NCI-H82 (cell line): ENCODE measurements around the gene ARHGEF26.
A peak's percentile ranks its signal among the peaks of the same experiment; 100 is the strongest.
"Not testable (repeated sequence)": the region's sequence is repeated elsewhere in the genome, so short reads cannot be mapped to it uniquely, and the experiment has no call there.

ENCODE experiments used
- DNase-seq: peaks from one replicate; lab custom pipeline; 2025; lab: John Stamatoyannopoulos, UW

ARHGEF26 gene, protein sequence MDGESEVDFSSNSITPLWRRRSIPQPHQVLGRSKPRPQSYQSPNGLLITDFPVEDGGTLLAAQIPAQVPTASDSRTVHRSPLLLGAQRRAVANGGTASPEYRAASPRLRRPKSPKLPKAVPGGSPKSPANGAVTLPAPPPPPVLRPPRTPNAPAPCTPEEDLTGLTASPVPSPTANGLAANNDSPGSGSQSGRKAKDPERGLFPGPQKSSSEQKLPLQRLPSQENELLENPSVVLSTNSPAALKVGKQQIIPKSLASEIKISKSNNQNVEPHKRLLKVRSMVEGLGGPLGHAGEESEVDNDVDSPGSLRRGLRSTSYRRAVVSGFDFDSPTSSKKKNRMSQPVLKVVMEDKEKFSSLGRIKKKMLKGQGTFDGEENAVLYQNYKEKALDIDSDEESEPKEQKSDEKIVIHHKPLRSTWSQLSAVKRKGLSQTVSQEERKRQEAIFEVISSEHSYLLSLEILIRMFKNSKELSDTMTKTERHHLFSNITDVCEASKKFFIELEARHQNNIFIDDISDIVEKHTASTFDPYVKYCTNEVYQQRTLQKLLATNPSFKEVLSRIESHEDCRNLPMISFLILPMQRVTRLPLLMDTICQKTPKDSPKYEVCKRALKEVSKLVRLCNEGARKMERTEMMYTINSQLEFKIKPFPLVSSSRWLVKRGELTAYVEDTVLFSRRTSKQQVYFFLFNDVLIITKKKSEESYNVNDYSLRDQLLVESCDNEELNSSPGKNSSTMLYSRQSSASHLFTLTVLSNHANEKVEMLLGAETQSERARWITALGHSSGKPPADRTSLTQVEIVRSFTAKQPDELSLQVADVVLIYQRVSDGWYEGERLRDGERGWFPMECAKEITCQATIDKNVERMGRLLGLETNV

DNA sequence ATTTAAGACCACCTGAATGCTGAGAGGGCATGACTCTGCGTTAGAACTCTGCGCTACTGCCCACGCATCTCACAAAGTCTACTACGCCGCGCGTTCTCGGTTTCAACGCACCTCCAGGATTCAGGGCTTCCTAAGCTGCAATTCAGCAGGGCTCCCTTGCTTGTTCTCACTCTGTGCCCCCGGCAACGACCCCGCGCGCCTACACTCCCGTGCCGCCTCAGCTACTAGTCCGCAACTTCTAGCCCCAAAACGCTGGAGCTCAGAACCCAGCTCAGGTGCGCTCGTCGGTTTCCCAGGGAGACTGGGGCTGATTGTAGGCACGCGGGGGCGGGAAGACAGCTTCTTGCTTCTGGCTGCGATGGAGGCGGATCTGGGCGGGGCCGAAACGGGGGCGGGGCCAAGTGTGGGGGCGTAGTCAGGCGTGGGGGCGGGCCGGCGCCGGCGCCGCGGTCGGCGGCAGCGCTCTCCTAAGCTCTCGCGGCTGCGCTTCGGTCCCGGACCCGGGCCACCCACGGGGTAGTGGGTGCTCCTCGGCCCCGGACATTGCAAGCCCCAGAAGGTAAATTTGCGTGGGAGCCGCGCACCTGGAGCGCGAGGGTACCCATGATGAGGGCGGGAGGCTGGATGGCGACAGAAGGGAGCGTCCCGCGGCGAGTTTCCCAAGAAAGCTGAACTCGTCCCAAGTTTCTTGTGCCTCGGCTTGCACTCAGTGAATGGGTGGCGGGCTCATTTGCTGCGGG, at the start of gene ARHGEF26:
ARHGEF26 (plus strand) TSS at position 430 of the 740 bp plus-strand sequence. CDS start 603 bp downstream, outside the sequence.
- peak; percentile 92 for DNase-seq

DNA sequence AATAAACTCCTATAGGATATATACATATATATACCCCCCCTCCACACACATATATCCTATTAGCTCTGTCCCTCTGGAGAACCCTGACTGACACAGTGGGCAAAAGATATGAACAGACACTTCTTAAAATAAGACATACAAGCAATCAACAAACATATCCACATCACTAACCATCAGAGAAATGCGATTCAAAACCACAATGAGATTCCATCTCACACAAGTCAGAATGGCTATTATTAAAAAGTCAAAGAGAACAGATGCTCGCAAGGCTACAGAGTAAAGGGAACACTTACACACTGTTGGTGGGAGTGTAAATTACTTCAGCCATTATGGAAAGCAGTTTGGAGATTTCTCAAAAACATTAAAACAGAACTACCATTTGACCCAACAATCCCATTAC, 46.2 kb upstream of the ARHGEF26 start:
- no peak for DNase-seq

DNA sequence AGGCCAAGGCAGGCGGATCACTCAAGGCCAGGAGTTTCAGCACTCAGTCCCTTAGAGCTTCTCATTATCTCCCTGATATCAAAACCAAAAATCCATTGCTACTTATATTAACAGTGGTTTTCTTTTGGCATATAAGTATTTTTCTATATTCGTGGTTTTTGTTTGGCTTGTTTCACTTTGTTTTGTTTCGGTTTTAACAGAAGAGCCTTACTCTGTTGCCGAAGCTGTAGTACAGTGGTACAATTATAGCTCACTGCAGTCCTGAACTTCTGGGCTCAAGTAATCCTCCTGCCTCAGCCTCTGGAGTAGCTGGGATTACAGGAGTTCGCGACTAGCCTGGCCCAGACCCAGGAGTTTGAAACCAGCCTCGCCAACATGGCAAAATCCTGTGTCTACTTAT, 42.5 kb upstream of the ARHGEF26 start:
- no peak for DNase-seq

DNA sequence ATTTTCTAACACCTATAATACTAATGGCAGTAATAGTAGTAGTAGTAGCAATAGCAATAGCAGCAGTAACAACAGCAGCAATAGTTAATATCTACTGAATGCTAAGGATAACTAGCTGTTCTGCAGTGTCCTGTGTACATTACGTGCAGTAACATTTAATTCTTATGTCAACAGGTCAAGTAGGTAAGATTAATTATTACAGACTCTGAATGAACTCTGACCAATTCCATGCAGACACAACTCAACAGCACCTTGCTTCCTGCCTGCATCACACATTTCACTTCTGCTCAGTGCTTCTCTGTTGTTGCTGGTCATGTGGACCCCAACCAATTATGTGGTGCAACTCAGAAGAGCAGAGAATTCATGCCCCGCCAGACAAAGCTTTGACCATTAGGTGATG, 39.9 kb upstream of the ARHGEF26 start:
- no peak for DNase-seq

DNA sequence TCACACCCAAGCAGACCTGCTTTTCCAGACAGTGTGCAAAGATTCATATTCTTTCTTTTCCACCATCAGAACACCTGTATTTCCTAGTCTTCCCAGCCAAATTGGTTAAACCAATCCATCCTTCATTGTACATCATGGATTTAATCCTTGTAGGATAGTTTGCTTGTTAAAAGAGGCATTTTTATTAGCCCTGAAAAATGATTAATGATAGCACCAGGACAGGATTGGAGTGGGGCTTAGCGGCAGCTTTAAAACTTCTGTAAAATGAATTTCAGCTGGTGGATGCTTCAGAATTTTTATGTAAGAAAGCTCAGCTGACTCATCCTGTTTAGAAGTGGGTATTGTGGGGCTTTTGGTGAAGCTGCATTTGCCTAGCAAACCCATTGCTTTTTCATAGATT, 36.1 kb upstream of the ARHGEF26 start:
- DNase-seq: no peak

DNA sequence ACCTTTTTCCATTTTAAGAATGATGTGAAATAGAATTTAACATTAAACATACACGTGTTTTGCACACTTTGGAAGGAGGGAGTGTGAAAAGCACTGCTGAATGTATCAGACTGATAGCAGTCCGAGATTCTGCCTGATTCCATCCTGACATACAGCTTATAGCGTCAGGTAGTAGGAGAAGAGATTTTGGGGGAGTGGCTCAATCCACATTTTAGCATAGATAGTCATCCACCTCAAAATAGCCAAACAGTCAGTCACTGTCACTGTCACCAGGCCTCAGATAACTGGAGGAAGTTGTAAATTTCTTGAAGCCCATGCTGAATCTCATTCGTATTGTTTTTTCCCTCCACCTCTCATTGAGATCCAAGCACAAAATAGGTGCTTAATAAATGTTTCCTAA, 35.4 kb upstream of the ARHGEF26 start:
- no peak for DNase-seq

DNA sequence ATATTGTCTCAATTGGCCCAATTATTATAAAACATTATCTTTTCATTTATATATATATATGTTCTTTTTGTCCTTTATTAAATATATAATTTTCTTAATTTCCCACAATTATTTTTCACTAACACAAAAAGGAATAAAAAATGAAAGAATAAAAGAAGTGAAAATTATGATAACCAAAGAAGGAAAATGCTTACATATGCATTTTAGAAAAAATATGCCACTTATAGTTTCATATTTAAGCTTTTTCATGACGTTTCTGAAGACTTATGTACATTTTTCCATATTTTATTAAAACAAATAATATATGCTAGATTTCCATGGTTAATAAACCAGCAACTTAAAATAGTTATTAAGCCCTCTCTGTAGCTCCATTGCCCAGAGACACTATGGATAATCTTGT, 34.9 kb upstream of the ARHGEF26 start:
- DNase-seq: no peak

DNA sequence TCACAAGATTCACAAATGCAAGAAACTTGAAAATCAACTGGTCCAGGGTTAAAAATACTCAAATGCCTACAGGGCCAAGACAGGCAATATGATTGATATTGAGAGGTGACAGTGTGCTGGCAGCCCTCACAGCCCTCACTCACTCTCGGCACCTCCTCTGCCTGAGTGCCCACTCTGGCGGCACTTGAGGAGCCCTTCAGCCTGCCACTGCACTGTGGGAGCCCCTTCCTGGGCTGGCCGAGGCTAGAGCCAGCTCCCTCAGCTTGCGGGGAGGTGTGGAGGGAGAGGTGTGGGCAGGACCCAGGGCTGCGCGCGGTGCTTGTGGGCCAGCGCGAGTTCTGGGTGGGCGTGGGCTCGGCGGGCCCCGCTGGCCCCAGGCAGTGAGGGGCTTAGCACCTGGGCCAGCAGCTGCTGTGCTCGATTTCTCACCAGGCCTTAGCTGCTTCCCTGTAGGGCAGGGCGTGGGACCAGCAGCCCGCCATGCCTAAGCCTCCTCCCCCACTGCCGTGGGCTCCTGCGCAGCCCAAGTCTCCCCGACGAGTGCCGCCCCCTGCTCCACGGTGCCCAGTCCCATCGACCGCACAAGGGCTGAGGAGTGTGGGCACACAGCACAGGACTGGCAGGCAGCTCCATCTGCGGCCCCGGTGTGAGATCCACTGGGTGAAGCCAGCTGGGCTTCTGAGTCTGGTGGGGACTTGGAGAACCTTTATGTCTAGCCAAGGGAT, 33.3 kb upstream of the ARHGEF26 start:
- DNase-seq: not testable (repeated sequence)

DNA sequence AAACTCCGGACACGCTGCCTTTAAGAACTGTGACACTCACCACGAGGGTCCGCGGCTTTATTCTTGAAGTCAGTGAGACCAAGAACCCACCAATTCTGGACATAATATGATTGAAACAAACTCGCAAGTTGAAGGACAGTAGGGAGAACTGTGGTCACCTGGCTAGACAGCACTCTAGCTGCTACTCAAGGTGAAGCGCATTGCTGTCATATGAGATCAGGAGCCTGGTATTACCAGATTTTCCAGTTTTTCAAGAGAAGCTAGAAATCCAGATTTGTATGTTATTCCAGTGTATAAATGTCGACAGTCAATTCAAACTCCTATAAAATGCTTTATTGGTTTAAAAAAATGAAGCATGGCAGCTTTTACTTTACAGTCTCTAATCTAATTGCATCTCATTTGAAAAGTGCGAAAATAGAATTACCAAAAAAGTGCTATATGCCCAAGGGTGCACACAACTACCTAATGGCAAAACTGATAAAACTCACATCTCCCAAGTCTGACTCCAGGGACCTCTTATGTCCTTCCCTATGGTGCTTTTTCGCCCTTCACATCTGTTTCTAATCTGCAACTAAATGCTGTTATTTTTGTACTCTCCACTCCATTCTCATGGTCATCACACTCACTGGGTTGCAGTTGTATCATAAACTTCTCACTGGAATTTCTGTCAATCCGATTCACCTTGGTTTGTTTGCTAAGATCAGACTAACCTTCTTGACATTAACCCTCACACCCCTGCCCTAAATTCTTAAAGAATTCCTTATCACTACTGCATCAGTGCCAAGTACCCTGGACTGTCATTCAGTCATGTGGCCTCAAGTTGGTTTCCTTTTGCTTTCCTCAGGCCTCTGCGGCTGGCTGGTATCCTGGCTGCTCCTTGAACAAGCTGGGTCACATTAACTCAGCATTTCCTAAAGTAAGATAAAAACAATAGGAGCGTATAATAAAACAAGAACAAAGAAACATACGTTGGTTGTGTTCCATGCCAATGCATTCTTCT, 31.5 kb upstream of the ARHGEF26 start:
- no peak for DNase-seq

DNA sequence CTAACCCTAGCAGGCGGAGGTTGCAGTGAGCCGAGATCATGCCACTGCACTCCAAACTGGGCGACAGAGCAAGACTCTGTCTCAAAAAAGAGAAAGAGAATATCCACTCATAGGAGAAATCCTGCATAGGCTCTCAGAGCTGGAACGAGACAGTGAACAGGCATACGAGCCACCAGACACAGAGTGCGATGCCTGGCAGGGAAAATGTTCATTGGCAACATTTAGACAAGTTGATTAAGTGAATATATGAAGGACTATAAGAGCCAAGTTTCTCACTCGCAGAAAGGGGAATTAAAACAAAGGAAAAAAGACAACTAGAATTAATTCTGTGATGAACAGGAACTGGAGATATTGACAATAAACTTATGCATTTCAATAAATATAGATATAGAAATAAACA, 27.1 kb upstream of the ARHGEF26 start:
- DNase-seq: no peak

DNA sequence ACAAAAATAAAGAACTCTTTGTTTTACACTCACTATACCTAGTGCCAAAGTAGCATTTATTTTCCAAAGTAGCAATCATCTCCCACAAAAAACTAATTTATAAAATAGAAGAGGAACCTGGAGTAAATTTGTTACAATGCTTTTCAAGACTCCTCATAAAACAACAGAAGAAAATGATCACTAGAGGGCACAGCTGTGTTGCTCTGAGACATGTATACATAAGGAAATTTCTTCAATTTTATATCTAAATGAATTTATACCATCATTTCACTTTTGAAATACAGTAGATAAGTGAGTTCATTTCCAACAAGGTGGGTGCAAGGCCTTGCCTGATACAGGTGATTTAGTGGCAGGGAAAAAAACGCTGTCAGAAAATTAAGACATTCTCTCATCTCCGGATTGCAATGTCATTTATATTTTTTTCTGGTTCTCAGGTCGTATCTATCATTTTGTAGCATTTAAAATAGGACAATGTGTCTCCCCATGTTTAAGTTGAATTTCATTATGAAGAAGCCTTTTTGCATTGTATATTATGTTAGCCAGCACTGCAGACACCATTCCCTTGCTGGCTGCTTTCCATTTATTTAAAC, 25.3 kb upstream of the ARHGEF26 start:
- DNase-seq: peak; percentile 34

DNA sequence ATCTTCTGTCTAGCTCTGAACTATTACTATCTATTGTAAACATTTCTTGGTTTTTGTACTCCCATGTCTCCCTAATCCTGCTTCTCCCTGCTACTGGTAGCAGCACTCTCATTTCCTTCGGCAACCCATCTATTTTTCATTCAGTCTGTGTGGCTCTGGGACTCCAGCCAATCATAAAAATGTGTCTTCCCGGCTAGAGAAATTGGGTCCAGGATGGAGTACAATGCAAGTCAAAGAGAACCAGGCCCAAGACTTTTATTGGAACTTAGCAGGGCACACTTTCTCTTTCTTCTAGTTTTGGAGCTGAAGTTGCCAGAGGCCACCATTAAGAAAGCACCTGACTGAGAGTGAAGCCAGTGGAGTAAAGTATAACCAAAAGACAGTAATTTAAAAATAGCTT, 22.8 kb upstream of the ARHGEF26 start:
- no peak for DNase-seq

DNA sequence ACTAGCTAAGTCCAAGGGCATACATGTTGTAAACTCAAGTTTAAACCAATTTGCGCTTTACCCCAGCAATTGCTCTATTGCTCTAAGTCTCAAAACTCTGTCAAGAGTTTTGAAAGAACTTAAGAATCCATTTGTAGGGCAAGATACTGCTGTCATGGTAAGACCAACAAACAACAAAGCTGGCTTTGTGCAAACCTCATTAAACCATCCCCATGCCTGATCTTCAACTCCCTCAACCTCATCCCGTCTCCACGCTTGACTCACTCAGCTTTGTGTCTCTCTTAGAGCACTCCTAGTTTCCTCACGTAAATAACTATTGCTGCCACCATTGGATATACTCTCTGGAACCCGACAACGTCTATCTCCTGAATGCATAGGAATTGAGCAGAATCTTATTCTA, 20.6 kb upstream of the ARHGEF26 start:
- DNase-seq: no peak

DNA sequence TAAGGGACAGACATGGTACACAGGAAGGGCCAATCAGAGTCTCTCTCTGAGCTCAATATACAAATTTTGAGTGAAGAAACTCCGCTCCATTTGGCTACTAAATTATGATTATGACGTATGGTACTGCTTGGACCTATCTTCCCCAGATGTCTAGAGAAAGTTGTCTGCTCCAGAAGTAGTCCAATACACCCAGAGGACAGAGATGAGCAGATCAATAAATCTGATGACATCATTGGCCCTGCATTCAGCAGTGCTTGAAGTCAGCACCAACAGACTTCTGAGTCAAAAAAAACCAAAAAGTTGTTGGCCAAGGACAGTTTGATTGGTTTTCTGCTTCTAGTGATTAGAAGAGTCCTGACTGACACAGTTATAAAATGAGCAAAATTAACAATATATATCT, 19.9 kb upstream of the ARHGEF26 start:
- DNase-seq: no peak

DNA sequence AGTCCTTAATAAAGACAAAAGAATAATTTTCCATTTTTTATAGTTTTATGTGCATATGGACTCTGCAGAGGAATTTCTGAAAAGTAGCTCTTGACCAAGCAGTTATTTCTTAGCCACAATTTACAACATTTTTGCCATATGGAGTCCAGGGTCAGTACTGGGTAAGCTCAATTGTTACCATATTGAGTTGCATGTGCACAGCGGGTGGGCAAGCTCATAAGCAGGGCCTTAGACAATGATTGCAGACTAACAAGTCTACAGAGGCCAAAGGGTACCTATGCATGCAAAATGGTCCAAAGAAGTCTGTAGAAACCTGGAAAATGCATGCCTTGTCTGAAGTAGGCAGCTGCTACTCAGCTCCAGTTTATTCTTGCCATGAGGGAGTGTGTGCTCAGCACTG, 19.0 kb upstream of the ARHGEF26 start:
- DNase-seq: no peak

DNA sequence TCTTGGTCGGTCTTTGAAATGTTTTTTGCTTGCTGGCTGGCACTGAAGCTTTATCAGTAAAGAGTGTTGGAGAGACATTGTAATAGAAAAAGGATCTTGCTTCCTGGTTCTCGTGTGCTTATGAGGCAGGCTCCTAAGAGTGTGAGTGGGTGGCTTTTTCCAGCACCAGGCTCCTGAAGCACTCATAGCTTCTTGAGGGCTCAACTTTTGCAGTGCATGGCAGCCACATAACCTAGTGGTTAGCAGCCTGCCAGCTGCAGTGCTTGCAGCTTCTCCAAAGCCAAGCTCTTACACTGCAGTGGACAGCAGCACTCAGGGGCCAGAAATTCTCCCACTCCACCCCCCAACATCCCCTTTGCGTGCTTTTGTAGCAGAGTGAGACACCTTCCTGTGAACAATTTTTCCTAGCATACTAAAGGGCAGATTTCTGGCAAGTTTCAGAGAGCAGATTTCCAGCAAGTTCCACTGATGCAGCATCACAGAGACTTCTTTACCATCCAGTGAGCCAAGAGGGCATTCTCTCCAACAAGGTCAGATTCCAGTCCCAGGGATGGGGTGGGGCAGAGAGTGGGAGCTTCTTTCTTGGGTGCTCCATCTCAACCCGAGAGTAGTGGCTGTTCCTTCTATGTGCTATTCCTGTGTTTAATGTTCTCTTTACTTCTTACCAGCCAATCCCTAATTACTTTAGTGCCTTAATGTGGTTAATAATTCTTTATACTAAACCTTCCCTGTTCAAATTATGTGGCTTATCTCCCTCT, 15.8 kb upstream of the ARHGEF26 start:
- peak; percentile 43 for DNase-seq

DNA sequence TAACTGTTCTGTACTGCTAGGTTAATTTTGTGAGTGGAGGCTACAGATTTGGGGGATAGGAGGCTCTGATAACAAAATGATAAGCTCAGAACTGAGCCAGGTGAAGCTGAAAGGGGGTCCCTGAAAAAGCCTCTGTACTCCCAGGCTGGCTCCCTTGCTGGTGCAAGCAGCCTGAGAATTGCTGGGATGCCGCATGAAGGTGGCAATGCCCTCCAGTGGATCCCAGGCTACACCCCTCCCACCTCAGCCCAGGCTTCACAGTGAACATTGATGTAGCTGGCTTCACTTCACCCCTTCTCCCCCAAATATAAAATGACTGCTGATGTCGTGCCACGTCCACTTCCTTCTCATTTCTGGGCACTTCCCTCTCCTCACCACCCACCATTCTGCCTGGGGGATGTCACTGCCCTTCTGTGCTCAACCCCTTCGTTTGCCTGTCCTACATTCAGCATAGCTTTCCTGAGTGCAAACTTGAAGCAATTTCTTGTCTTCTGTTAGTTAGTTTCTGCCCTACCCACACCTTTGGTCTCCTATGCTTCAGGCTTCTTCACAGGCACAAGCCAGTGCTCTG, 9.7 kb upstream of the ARHGEF26 start:
- no peak for DNase-seq

DNA sequence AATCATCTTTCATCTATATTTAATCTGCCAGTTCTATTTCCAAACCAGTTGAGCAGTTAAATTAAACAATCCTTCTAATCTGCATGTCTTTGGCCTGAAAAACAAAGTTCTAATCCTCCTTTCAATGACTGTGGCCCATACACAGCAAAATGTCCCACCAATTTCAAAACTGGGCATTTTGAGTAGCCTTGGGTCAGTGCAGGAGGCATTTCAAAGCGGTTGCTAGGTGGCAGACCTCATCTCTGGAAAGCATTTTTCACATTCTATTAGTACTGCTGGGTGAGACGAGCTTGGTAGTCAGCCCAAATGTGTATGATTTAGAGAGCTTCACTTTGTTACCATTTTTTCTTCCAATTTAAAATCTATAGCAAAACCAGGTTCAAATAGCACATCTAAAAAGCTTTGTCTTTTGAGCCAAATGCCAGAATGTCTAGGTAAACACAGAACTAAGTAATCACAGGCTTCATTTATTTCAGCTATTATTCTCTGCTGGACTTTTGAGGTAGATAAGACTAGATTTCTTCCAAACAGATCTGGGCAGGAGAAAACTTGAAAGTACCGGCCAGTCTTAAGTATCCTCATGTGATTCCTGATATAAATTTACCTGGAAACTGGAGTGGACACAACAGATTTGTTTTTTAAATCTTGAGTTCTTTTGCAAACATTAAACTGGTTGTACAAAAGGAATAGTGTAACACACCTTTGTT, 8.9 kb upstream of the ARHGEF26 start:
- DNase-seq: no peak
